ENCODE data around the gene SOX5.

Gene SOX5

DNA sequence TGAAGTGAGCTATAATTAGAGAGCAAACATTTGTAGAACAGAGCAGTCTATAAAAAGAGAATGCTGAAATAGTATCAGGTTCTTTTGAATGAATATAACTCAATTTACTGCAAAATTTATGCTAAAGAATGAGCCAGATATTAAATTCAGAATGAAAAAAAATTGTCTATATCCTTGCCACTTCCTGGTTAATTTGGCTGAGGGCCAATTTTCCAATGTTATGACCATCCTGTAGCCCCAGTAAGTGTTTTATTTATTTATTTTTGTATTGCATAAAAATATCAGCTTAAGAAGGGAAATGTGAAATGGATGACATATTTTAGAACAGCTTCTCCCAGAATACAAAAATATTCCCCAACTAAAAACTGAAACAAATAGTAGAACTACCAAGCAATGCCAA lies 263.4 kb downstream of the SOX5 start:
- DNase-seq (ENCODE audit: low read depth): no peak

DNA sequence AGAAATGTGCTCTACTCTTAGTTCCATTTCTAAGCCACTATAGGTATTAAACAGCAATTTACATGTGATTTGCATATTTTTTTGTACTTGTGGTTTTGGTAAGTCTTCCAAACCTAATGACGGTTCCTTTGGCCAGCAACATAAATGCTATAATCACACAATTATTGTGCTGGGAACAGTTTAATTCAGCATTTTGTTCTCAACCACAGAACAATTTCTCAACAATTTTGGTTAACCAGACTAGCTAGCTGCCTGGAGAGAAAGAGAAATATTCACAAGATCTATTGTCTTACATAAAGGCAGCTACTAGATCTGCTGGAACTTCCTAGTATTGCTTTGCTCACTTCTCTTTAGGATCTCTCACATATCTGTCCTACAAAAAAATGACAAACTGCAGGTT lies 265.3 kb downstream of the SOX5 start:
- DNase-seq (ENCODE audit: low read depth): no peak

DNA sequence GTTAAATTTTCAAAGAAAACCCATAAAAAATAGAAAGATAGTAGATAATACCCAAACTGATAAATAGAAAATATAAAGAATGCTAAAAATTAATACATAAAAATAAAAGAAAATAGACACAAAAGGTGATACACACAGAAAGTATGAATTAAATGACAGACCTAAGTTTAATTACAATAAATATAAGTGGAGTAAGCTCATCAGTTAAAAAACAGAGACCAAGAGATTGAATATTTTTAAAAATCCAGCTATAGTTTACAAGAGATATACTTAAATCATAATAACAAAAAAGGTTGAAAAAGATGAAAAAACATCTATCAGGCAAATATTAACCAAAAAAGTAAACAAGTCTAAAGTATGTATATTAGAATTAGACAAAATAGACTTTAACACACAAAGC lies 268.2 kb downstream of the SOX5 start:
- DNase-seq (ENCODE audit: low read depth): no peak

DNA sequence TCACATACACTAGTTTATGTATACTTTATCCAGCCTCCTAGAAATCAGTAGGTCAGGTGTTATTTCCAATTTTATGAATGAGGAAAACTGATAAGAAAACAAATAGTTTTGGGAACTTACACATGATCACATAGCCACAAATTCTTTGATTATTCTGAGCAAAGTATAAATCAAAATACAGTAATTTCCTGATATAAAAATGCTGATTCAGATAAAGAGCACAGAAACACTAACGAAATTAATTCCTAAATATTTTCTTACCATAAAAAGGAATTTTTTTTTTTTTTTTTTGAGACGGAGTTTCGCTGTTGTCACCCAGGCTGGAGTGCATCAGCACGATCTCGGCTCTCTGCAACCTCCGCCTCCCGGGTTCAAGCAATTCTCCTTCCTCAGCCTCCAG lies 275.4 kb downstream of the SOX5 start:
- DNase-seq (ENCODE audit: low read depth): no peak

DNA sequence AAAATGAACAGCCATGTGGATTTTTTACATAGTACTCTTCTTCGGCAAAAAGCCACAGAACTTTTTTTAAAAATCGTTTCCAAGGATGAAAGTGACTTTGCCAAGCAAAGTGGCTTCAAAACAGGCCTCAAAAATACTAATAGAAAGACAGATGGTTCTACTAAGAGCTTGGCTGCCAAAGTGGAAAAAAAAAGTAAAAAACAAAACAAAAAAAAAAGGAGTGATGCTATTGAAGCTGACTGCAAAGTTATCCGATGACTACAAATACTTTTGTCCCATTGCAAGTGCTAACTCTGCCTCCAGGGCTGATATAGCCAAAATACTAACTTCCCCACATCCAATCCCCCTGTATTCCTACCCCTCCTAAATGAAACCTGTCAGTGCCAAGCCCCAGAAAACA lies 277.6 kb downstream of the SOX5 start:
- DNase-seq (ENCODE audit: low read depth): no peak

DNA sequence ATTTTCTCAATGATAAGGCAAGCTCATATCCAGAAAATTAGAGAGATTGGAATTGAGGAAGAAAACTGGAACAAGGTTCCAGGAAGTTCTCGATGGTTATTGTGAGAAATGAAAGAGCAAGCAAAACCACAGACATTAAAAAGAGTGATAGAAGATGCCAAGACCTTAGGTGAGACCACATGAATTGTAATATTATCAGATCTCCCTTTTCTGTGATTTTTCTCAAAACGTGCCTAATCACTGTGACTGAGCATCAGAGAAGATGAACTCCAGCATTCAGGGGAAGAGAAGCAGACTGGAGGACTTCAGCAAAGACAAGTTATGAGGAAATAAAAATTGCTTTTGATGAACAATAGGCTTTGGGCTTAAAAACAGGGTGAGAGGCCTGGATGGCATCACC lies 278.8 kb downstream of the SOX5 start:
- no peak for DNase-seq (ENCODE audit: low read depth)

DNA sequence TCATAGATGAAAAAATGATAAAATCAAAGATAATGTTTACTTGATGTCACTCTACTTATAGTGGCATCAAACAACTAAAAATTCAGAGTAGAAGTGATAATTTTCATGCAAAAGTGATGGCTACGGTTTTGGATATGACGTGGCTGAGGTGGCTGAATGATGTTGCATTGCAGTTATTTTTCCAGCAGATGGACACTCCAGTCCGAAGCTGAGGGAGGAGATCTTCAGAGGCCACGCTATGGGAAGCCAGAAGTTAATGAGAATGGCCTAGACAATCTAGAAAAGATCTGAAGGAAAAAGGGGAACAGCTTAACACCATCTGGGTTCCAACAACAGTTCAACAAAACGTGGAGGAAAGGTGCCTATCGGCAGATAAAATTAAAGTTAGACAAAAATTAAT lies 279.8 kb downstream of the SOX5 start:
- no peak for DNase-seq (ENCODE audit: low read depth)

DNA sequence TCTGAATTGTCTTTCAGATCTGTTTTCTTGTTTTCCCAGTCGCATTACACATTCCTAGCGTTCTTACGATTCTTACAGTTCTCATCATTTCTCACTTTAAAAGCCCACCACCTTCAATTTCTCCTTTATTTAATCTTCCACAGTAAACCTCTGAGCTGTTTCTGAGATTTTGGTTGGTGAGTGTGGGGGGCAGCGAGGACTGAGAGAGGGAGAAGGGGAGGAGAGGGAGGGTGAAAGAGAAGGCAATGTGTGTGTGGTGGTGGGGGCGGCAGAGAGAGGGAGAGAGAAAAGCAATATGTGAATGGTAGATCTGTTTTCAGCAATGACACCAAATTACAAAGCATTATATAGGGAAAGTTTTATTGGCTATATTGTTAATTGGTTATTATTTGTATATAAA lies 282.6 kb downstream of the SOX5 start:
- no peak for DNase-seq (ENCODE audit: low read depth)

DNA sequence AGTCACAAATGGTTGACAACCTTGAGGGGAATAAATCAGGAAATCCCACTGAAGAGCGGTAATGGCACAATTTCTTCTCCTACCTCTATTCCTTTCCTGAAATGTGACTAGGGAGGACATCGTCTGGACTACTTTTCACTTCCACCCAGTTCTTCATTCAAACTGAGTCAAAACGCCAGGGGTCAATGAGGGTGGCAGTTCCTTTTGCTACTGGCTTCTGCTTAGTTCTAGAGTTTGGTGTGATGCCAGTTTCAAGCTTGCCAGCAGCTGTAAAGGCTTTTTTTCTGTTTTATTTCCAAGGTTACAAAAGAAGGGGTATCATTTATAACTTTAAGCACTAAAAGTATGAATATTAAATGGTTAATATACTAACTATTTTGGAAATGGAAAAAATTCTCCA lies 286.5 kb downstream of the SOX5 start:
- DNase-seq (ENCODE audit: low read depth): no peak

DNA sequence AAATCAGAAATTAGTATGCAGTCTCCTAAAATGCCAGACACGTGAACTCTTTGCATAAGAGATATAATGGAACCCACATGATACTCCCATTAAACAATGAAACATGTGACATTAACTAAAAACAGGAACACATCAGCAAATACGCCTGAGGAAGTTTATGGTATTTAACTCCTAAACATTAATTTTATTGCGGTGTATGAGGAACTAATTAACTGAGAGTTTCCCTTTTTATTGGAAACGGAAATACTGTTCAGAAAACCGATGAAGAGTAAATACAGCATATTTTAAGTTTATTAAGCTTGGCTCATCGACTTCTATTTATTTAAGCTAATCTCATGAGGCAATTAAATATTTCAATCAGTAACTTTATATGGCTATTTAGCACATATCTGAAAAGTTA lies 290.3 kb downstream of the SOX5 start:
- DNase-seq (ENCODE audit: low read depth): no peak

DNA sequence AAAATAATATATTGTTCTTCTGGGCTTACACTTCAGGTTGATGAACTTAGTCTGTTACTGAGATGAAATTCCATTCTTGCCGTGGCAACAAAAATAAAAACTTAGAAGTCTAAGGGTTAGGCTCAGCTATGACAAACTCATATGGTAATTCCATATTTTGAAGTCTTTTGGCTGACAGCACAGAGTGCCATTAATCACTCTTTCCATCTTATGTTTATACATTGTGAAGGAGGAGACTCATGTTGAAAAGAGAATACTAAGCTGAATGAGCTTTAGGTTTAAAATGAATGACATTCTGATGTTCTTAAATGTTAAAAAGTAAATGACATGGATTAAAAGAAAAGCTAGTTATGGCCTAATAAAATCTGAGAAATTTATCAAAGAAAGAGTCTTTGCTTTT lies 291.9 kb downstream of the SOX5 start:
- DNase-seq (ENCODE audit: low read depth): no peak

DNA sequence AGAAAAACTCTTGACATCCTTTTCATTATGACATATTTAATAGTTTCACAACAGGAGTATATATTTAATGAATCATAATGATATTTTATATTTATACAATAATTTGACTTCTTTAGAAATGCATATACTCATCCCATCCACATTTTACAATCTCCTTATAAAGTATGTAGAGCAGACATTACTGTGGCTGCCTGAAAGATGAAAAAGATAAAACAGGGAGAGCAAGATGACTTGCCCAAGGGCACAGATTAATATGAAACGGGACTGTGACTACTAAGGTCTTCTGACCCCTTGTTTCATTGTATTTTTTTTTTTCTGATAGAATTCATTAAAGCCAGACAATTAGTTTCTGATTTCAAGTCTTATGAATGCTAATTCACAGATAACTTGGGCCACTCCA lies 293.6 kb downstream of the SOX5 start:
- DNase-seq (ENCODE audit: low read depth): no peak

DNA sequence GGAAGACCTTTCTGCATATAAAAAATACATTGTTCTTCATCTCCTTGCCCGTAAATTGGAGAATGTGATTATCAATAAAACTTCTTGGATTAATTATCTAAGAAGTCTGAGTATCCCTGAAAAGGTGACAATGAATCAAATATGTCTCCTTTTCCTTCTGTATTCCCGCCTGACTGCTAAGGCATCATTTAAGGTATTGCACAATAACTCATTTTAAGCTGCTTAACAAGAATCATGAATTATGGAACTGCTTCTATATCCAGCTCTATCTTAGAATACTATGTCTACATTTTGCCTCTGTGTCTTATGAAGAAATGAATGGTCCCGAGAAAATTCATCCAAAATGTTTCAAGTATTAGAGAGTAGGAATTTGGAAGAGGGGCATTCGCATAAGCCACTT lies 294.4 kb downstream of the SOX5 start:
- DNase-seq (ENCODE audit: low read depth): no peak

DNA sequence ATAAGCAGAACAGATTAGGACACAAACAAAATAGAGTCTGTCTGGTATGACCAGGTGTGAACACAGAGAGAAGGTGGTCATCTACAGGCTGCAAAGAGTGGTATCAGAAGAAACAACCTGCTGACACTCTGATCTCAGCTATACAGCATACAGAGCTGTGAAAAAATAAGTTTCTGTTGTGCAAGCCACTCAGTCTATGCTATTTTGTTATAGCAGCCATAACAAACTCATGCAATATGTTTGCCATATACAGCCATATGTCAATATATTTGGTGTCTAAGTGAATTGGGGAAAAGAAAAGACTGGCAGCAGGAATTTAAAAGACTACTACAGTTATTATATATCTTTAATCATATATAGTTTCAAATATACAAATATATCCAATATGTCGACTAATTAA lies 300.9 kb downstream of the SOX5 start:
- no peak for DNase-seq (ENCODE audit: low read depth)

DNA sequence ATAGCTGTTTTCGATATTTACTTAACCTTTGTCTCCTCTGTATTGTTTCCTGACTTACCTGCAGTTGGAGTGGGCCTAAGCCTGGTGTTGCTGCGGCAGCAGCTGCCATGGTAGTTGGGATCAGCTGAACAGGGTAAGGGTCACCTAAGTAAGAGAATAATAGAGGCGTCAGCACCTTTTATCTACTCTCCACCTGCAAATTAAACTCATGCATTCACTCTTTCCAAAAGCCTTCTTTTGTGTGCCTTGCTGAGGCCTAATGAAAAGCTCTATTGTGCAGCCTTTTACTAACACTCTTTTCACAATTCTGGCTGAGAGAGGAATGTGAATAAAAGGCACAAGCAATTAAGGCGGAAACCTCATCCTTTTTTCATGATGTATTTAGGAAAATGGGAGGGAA lies 308.7 kb downstream of the SOX5 start:
- DNase-seq (ENCODE audit: low read depth): no peak

DNA sequence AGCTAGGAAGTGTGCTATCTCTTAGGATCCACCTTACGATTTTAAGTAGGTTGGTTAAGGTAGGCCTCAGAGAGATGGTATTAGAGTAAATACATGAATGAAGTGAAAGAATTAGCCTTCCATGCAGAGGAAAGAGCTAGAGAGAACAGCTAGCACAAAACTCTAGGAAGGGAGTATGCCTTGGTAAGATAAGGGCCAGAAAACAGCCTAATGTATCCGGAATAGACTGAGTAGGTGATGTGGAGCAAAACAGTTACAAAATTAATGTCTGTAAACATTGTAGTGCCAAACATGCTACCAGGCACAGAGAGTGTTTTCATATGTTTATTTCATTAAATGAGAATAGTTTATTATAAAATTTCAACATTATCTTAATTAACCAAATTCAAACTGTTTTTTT lies 315.1 kb downstream of the SOX5 start:
- DNase-seq (ENCODE audit: low read depth): no peak

DNA sequence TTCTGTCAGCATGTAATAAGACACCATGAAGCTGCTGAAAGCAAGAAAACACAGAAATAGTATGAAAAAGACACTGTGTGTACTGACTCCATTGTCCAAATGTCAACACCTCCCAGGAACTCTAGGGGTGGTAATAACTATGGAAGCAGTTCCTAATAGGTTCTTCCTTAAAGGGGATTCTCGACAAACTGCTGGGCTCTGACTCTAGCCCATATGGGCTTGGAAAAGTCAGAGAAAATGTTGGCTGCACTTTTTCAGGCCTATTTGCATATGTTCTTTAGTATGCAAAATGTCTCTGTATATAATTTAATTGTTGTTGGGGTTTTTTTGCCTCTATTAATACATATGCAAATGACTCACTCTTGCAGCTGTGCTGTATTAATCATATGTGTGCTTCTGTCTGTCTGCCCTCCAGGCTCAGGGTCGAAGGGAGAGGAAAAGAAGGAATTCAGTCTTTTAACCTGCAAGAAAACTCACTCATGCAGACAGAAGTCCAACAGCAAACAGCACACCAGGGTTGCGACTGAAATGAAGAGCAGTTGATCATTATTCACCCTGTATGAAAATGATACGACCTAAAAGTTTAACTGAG lies 317.6 kb downstream of the SOX5 start:
- no peak for DNase-seq (ENCODE audit: low read depth)

DNA sequence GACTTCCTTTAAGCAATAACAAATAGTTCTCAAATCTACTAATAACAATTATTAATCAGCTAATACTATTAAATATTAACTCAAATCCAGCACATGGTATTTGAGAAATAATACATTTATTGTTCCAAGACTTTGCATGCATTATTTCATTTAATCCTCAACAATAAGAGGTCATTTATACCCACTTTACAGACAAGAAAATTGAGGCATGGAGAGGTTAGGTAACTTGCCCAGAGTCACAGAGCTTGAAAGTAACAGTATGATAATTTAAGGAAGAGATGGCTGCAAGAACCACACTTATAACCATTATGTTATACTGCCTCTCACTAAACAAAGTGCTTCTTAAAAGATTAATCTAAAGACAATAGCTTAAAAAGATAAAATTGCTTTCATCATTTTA lies 318.9 kb downstream of the SOX5 start:
- DNase-seq (ENCODE audit: low read depth): no peak

DNA sequence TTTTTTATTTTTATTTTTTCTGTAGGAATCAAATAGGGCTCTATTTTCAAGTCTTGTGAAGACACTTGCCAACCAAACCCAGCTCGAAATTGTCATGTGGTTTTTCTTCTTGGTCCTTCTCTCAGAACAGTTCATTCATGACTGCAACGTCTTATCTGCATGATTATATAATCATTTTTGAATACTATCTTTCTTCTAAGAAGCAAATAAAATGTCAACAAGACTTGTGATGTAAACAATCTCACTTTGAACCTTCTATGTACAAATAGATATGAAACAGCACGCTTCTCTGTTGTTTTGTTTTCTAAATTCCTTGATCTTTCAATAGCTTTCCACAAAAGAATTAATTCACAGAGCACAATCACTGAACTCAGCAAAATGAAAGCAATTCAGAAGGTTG lies 320.7 kb downstream of the SOX5 start:
- DNase-seq (ENCODE audit: low read depth): no peak

DNA sequence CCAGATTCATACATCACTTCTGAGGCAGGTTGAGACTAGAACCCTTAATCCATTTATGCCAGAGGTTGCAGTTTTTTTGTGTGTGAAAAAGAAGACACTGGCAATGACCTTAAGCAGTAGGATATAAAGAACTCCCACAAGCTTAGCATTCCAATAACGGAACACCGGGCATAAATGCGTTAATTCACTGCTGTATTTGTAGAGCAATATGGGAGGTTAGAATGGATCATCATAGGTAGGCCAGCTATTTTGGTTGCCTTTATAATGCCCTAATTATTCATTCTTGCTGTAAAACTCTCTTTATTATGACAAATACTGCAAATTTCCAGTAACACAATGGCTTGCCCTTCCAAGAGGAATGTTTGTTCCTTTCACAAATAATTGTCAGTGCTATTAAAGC lies 322.7 kb downstream of the SOX5 start:
- no peak for DNase-seq (ENCODE audit: low read depth)

DNA sequence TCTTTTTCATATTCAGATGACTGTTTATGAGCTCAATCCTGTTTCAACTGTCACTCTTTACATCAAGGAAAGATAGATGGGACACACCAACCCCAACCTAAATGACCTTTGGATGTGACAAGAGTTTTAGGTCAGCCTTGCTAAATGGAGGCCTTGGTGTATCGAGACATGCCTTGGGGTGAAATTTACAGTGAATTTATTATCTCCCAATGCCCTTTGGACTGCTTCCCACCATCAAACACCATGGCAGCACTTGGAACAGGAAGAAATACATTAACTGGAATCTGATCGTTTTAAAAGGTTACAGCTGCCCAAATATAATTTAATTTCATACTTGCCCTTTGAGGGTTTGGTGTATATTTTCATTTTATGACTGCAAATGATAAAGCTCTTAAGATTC lies 327.6 kb downstream of the SOX5 start:
- DNase-seq (ENCODE audit: low read depth): no peak

DNA sequence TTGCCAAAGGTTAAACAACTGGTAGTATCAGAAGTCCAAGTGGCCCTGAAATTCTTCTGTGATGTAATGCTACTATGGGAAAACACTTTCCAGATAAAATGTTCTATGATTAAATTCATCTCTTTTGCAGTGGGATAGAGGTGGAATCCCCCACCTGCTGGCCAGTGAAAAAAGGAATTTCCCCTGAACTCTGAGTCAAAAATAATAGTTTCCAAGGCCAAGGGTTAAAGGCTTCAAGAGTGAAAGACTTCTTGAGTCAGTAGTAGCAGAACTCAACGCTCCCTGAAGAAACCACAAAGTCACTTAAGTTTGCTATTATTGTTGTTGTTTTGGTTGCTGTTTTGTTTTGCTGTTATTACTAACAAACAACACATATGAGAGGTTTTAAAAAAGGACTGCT lies 330.8 kb downstream of the SOX5 start:
- DNase-seq (ENCODE audit: low read depth): no peak

DNA sequence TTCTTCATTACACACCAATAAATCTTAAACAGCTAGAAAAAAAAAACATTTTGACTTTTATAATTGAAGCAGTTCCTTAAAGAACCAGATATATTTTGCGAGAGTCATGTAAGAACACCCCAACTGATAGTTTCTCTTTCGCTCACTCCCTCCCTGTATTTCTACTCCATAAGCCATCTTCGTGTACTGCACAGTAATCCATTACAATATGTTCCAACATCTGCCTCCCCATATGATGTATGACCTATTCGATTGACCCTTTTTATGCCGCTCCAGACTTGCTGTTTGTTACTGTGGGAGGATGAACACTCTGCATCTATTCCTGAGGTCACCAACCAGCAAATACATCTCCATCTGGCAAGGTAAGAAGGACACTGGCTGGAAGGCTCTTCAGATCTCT lies 331.7 kb downstream of the SOX5 start:
- no peak for DNase-seq (ENCODE audit: low read depth)

DNA sequence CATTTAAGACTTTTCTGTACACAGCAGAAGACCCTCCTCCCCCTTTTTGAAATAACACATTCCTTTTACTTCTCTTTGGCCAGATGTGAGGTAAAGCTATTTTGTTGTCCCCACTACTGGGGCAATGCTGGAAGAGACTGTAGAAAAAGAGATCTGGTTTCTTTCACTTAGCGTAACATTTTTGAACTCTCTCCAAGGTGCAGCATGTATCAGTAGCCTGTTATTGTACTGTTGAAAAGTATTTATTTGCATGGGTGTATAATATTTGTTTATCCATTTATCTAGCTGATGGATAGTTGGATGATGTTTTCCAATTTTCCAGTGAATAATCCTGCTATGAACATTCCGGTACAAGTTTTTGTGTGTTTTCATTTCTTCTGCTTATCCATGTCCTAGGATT lies 335.2 kb downstream of the SOX5 start:
- no peak for DNase-seq (ENCODE audit: low read depth)

DNA sequence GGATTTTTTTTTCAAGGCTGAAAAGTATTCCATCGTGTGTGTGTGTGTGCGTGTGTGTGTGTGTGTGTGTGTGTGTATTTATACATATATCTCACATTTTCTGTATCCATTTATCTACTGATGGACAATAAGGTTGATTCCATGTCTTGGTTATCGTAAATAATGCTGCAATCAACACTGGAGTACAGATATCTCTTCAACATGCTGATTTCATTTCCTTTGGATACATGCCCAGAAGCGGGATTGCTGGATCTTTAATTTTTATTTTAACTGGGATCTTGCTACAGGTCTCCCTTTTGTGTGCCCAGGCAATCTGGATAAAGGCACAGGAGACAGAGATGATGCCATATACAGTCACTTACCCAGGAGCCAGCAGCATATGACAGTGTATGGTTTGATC lies 338.1 kb downstream of the SOX5 start:
- no peak for DNase-seq (ENCODE audit: low read depth)
